GM12872 (cell line): Measurements from ENCODE around the gene SYNE1.

Experiments
- TF ChIP-seq, protein P1 (sequence below): IDR thresholded peaks from 3 replicates; pipeline ENCODE4 v1.5.1; 2011; ENCODE audit warnings: low read depth, mild to moderate bottlenecking, low read length, moderate library complexity; ENCODE audit not compliant: insufficient read depth

SYNE1 gene

GRCh38 chr6:152147269-152147668 is 489.9 kb downstream of the SYNE1 start:
- TF ChIP-seq, protein P1, sequence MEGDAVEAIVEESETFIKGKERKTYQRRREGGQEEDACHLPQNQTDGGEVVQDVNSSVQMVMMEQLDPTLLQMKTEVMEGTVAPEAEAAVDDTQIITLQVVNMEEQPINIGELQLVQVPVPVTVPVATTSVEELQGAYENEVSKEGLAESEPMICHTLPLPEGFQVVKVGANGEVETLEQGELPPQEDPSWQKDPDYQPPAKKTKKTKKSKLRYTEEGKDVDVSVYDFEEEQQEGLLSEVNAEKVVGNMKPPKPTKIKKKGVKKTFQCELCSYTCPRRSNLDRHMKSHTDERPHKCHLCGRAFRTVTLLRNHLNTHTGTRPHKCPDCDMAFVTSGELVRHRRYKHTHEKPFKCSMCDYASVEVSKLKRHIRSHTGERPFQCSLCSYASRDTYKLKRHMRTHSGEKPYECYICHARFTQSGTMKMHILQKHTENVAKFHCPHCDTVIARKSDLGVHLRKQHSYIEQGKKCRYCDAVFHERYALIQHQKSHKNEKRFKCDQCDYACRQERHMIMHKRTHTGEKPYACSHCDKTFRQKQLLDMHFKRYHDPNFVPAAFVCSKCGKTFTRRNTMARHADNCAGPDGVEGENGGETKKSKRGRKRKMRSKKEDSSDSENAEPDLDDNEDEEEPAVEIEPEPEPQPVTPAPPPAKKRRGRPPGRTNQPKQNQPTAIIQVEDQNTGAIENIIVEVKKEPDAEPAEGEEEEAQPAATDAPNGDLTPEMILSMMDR = no peak

- TF ChIP-seq, protein P1 = no peak
Measured at GRCh38 chr6:152146385-152146784, 490.8 kb downstream of the SYNE1 start.

GRCh38 chr6:152143359-152143758 is 493.8 kb downstream of the SYNE1 start:
- TF ChIP-seq, protein P1 = no peak

- TF ChIP-seq, protein P1 = no peak
Measured at GRCh38 chr6:152142105-152142504, 495.1 kb downstream of the SYNE1 start.

- TF ChIP-seq, protein P1 = no peak
Measured at GRCh38 chr6:152136449-152136825, 500.7 kb downstream of the SYNE1 start.

DNA sequence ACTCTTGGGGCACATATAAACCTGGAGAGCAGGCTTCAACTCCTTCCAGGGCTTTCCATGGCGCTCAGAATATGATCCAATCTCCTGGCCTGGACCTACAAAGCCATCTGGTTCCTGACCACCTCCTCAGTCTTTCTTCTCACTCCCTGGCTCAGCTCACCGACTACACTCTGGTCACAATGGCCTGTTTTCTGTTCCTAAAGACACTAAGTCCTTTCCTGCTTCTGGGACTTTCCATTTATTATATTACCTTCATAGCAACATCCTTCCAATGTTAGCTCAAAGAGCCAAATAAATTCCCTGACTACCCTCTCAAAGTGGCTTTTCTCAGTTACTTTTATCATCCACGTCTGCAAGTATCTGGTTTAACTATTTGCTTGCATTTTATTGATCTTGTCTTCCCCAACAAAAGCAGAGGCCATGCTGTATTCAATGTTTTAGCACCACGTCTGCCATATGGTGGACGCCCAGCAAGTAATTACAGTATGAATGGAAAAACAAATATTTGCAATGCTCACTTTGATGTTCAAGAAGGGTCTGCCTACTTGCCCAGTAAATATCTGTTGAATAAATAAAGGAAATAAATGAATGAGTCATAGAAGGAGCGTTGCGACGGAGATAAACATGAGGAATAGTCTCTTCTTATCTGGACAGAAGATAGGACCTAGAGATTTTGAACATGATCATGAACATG is 501.3 kb downstream of the SYNE1 start:
- TF ChIP-seq, protein P1 = no peak

DNA sequence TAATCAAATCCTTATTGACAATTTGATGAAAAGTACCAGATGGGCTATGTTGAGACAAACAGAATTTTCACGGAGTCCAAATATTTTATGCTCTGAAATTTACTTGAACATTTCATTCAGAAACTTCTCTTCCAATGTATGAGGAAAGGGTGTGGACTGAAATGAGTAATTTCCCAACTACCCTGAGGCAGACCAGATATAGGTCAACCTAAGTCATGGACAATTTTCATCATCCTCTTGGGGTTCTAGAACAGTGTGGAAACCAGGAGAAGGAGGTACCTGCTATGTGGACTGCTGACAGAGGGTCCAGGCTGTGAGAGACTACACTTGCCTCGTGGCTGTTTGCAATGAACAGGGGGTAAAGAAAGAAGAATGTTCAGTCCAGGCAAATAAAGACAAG is 506.7 kb downstream of the SYNE1 start:
- TF ChIP-seq, protein P1 = no peak
